Progenitor cell of endocrine pancreas (in vitro differentiated cells): Measurements from ENCODE around the gene SWI5. TPM values are rescaled to one million over a fixed set of nuclear protein-coding genes. Genes with fewer than 3 reads are reported as not detected.

ENCODE experiments used
- DNase-seq: peaks from one replicate; pipeline ENCODE4 v3.0.0; 2021; ENCODE audit warnings: low spot score; ENCODE audit not compliant: unreplicated experiment
- H3K27ac Mint-ChIP-seq: 2 replicates; pipeline ENCODE4 v1.8.0; 2021; ENCODE audit warnings: mild to moderate bottlenecking, moderate library complexity, mixed read lengths
- H3K27me3 Mint-ChIP-seq: 2 replicates; pipeline ENCODE4 v1.8.0; 2021; ENCODE audit warnings: mixed read lengths
- H3K36me3 Mint-ChIP-seq: 2 replicates; pipeline ENCODE4 v1.8.0; 2022; ENCODE audit warnings: mixed read lengths; ENCODE audit not compliant: insufficient read depth
- H3K4me1 Mint-ChIP-seq: 2 replicates; pipeline ENCODE4 v1.8.0; 2021; ENCODE audit warnings: low read depth, mixed read lengths
- H3K4me3 Mint-ChIP-seq: 2 replicates; pipeline ENCODE4 v1.8.0; 2021; ENCODE audit warnings: low read depth, mild to moderate bottlenecking, moderate library complexity, mixed read lengths
- H3K9me3 Mint-ChIP-seq: 2 replicates; pipeline ENCODE4 v1.8.0; 2021; ENCODE audit warnings: low read depth, mixed read lengths
- microRNA-seq: library from miRNA; unstranded; fragments of <30 nt; microRNA quantifications from one replicate; pipeline ENCODE4 v1.1.0, GENCODE V29; 2020; ENCODE audit warnings: borderline number of aligned reads; ENCODE audit not compliant: unreplicated experiment
- total RNA-seq: library from RNA; stranded (reverse); gene quantifications from 2 replicates; pipeline ENCODE4 v1.2.1, GENCODE V29; 2021
- TF ChIP-seq, protein P1 (sequence below): fragments of 200-600 bp; sonication (generic); IDR thresholded peaks from one replicate; pipeline ENCODE4 v1.5.0; 2021; ENCODE audit warnings: antibody characterized with exemption, mild to moderate bottlenecking; ENCODE audit not compliant: unreplicated experiment

The SWI5 gene
- total RNA-seq, 1 donor from 2014 or later: 18.8 TPM

- Mint-ChIP-seq H3K4me3 (no peak overlapping the region), H3K9me3 (no peaks in the 10 kb centered on the region), H3K27me3 (no peaks in the 10 kb centered on the region), H3K36me3 (peaks cover 5% of the 10 kb centered on the region), H3K4me1 (no peaks in the 10 kb centered on the region), H3K27ac (no peak overlapping the region)
- TF ChIP-seq, protein P1, sequence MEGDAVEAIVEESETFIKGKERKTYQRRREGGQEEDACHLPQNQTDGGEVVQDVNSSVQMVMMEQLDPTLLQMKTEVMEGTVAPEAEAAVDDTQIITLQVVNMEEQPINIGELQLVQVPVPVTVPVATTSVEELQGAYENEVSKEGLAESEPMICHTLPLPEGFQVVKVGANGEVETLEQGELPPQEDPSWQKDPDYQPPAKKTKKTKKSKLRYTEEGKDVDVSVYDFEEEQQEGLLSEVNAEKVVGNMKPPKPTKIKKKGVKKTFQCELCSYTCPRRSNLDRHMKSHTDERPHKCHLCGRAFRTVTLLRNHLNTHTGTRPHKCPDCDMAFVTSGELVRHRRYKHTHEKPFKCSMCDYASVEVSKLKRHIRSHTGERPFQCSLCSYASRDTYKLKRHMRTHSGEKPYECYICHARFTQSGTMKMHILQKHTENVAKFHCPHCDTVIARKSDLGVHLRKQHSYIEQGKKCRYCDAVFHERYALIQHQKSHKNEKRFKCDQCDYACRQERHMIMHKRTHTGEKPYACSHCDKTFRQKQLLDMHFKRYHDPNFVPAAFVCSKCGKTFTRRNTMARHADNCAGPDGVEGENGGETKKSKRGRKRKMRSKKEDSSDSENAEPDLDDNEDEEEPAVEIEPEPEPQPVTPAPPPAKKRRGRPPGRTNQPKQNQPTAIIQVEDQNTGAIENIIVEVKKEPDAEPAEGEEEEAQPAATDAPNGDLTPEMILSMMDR: no peak
- DNase-seq: no peak
Observed at GRCh38 chr9:128335161-128335560, 59.1 kb downstream of the SWI5 start.

DNA sequence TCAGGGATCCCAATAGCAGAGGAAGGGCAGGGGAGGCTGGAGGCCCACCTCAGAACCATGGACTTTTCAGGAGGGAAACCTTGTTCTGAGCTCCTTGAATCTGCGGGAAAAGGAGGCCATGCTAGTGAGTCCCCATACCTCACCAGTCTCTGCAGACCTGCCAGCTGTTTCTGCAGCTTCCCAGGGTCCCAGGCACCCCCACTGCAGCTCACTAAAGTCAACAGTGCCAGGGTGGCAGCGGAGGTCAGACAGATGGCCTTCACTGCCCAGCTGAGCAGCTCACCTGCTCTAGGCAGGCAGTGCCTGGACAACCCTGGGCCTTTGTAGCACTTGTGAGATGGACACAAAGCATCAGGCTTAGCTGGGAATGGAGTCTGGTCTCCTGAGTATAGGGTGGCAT is 59.8 kb downstream of the SWI5 start:
- Mint-ChIP-seq H3K36me3 (peaks cover 5% of the 10 kb centered on the region), H3K9me3 (no peaks in the 10 kb centered on the region), H3K4me3 (no peak overlapping the region), H3K4me1 (no peaks in the 10 kb centered on the region), H3K27ac (no peak overlapping the region), H3K27me3 (no peaks in the 10 kb centered on the region)
- TF ChIP-seq, protein P1: no peak
- DNase-seq: no peak

DNA sequence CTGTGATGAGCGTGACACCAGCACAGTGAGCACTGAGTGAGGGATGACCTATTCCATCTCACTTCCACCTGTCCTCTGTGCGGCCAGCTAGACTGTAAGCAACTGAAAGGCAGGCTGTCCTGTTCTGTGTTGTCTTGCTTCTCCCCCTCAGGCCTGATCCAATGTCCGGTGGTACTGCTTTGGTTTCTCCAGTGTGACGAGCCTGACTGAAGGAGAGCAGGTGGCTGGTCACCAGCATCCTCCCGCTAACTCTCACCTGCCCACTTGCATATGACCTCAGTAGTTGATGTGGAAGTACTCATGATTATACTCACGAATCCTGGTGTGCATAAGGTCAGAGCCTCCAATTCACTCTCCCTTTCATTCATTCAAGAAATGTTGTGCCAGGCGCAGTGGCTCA is 61.9 kb downstream of the SWI5 start:
- Mint-ChIP-seq H3K4me1 (peaks cover 4% of the 10 kb centered on the region), H3K4me3 (no peak overlapping the region), H3K9me3 (no peaks in the 10 kb centered on the region), H3K36me3 (peaks cover 4% of the 10 kb centered on the region), H3K27me3 (no peaks in the 10 kb centered on the region), H3K27ac (no peak overlapping the region)
- TF ChIP-seq, protein P1: no peak
- no peak for DNase-seq

Small RNA genes lying within 50 kb of the gene (microRNA-seq; reads per million reads assigned to microRNA genes)
- gene MIR199B (28.7 reads per million, percentile 36 among the genes with 10 or more reads in this experiment), gene MIR3154 (not detected)

Other genes with a start within 250 kb of the SWI5 start
- gene NAIF1, start 209.0 kb upstream of the SWI5 start, total RNA-seq: 9.6 and 10.8 TPM in 2 replicates
- 9.7 and 10.0 TPM in 2 replicates for gene SLC25A25, start 208.0 kb upstream of the SWI5 start, total RNA-seq
- 60.4 and 61.5 TPM in 2 replicates for gene PTGES2, start 148.5 kb upstream of the SWI5 start, total RNA-seq
- not detected in 2 replicates for gene LCN2, start 126.8 kb upstream of the SWI5 start, total RNA-seq
- gene BBLN, start 116.0 kb upstream of the SWI5 start, total RNA-seq: 57.3 and 62.5 TPM in 2 replicates
- 155 and 164 TPM in 2 replicates for gene CIZ1, start 84.7 kb upstream of the SWI5 start, total RNA-seq
- gene DNM1, start 72.9 kb upstream of the SWI5 start, total RNA-seq: 34.1 and 38.0 TPM in 2 replicates
- 87.0 and 108 TPM in 2 replicates for gene GOLGA2, start 269 bp upstream of the SWI5 start, total RNA-seq
- gene TRUB2, start 46.2 kb downstream of the SWI5 start, total RNA-seq: 29.2 and 31.6 TPM in 2 replicates
- 64.5 and 68.5 TPM in 2 replicates for gene COQ4, start 46.6 kb downstream of the SWI5 start, total RNA-seq
- gene SLC27A4, start 64.3 kb downstream of the SWI5 start, total RNA-seq: 26.4 and 28.3 TPM in 2 replicates
- gene URM1, start 95.1 kb downstream of the SWI5 start, total RNA-seq: 54.4 and 60.9 TPM in 2 replicates
- 19.6 and 25.6 TPM in 2 replicates for gene CERCAM, start 144.6 kb downstream of the SWI5 start, total RNA-seq
- gene ODF2, start 179.7 kb downstream of the SWI5 start, total RNA-seq: 38.6 and 45.0 TPM in 2 replicates
- 19.0 and 19.6 TPM in 2 replicates for gene GLE1, start 228.4 kb downstream of the SWI5 start, total RNA-seq